Stimulated activated effector memory CD8-positive, alpha-beta T cell treated with anti-CD3 and anti-CD28 coated beads, Interleukin-12 subunit alpha, Interleukin-12 subunit beta, amount 100 ng/mL, for 72 hours (primary cell): ENCODE measurements around the gene HIF3A.
"Not testable (repeated sequence)": the region's sequence is repeated elsewhere in the genome, so short reads cannot be mapped to it uniquely, and the experiment has no call there.

Experiments used
- ATAC-seq: fragments of 150-1000 bp; cut with Tn5 transposase; 2 replicates; pipeline ENCODE4 v1.10.0; 2021
- DNase-seq, 2 donors: peaks; one replicate each; pipeline ENCODE4 v3.0.0; 2021 to 2022; ENCODE audit warnings: low spot score in 2 of 2
- H3K27ac Mint-ChIP-seq: one replicate; pipeline ENCODE4 v1.8.0; 2022; ENCODE audit warnings: mild to moderate bottlenecking, mixed read lengths
- H3K36me3 Mint-ChIP-seq: one replicate; pipeline ENCODE4 v1.8.0; 2022; ENCODE audit warnings: mild to moderate bottlenecking, mixed read lengths
- H3K4me1 Mint-ChIP-seq: one replicate; pipeline ENCODE4 v1.8.0; 2022; ENCODE audit warnings: mixed read lengths
- H3K4me3 Mint-ChIP-seq: one replicate; pipeline ENCODE4 v1.8.0; 2022; ENCODE audit warnings: mild to moderate bottlenecking, mixed read lengths
- H3K9me3 Mint-ChIP-seq: one replicate; pipeline ENCODE4 v1.8.0; 2022; ENCODE audit warnings: mixed read lengths

The HIF3A gene

GRCh38 chr19:46296722-46297461 lies at the start of gene HIF3A:
TSS of gene HIF3A (plus strand) at chr19:46297042. CDS start at chr19:46297077, 35 bp downstream.
- no peaks in the 10 kb centered on the region for H3K4me1 Mint-ChIP-seq
- no peaks in the 10 kb centered on the region for H3K36me3 Mint-ChIP-seq
- H3K27ac Mint-ChIP-seq = no peak within 1 kb of the TSS
- DNase-seq (no peak), ATAC-seq (no peak)
- no peak within 1 kb of the TSS for H3K4me3 Mint-ChIP-seq
- H3K9me3 Mint-ChIP-seq = no peaks in the 10 kb centered on the region

- Mint-ChIP-seq H3K4me3 (no peak overlapping the region), H3K9me3 (no peaks in the 10 kb centered on the region), H3K4me1 (no peaks in the 10 kb centered on the region), H3K27ac (no peak overlapping the region), H3K36me3 (no peaks in the 10 kb centered on the region)
- no peak for ATAC-seq
- no peak for DNase-seq
Measured at GRCh38 chr19:46250076-46250735, 46.6 kb upstream of the HIF3A start.

- ATAC-seq = no peak
- H3K4me3 Mint-ChIP-seq = no peak overlapping the region
- no peaks in the 10 kb centered on the region for H3K4me1 Mint-ChIP-seq
- no peak for DNase-seq
- H3K36me3 Mint-ChIP-seq = no peaks in the 10 kb centered on the region
- no peak overlapping the region for H3K27ac Mint-ChIP-seq
- no peaks in the 10 kb centered on the region for H3K9me3 Mint-ChIP-seq
Measured at GRCh38 chr19:46251416-46251815, 45.4 kb upstream of the HIF3A start.

GRCh38 chr19:46254776-46255175 lies 42.1 kb upstream of the HIF3A start:
- H3K27ac Mint-ChIP-seq = no peak overlapping the region
- H3K36me3 Mint-ChIP-seq = no peaks in the 10 kb centered on the region
- no peak for ATAC-seq
- no peak for DNase-seq
- no peaks in the 10 kb centered on the region for H3K9me3 Mint-ChIP-seq
- H3K4me3 Mint-ChIP-seq = no peak overlapping the region
- no peaks in the 10 kb centered on the region for H3K4me1 Mint-ChIP-seq

- H3K4me3 Mint-ChIP-seq = no peak overlapping the region
- DNase-seq (no peak), ATAC-seq (no peak)
- H3K27ac Mint-ChIP-seq = no peak overlapping the region
- H3K36me3 Mint-ChIP-seq = no peaks in the 10 kb centered on the region
- H3K9me3 Mint-ChIP-seq = no peaks in the 10 kb centered on the region
- no peaks in the 10 kb centered on the region for H3K4me1 Mint-ChIP-seq
Measured at GRCh38 chr19:46256855-46257254, 40.0 kb upstream of the HIF3A start.

- not testable (repeated sequence) for ATAC-seq, H3K36me3 Mint-ChIP-seq, DNase-seq, H3K4me3 Mint-ChIP-seq, H3K27ac Mint-ChIP-seq, H3K9me3 Mint-ChIP-seq
- H3K4me1 Mint-ChIP-seq = peaks cover 15% of the 10 kb centered on the region
Measured at GRCh38 chr19:46261501-46261900, 35.3 kb upstream of the HIF3A start.

- H3K4me3 Mint-ChIP-seq, H3K9me3 Mint-ChIP-seq, H3K36me3 Mint-ChIP-seq: not testable (repeated sequence)
- peak; percentile 49 to 85 for DNase-seq
- Mint-ChIP-seq H3K4me1 (peaks cover 15% of the 10 kb centered on the region), H3K27ac (peak overlapping the region; percentile 61)
- ATAC-seq = peak; percentile 98
Measured at GRCh38 chr19:46262684-46263296, 34.1 kb upstream of the HIF3A start.

- H3K36me3 Mint-ChIP-seq, H3K27ac Mint-ChIP-seq, ATAC-seq, DNase-seq, H3K4me3 Mint-ChIP-seq, H3K9me3 Mint-ChIP-seq: not testable (repeated sequence)
- peaks cover 26% of the 10 kb centered on the region for H3K4me1 Mint-ChIP-seq
Measured at GRCh38 chr19:46264801-46265200, 32.0 kb upstream of the HIF3A start.

GRCh38 chr19:46265217-46265828 lies 31.5 kb upstream of the HIF3A start:
- Mint-ChIP-seq H3K36me3 (peaks cover 9% of the 10 kb centered on the region), H3K4me3 (no peak overlapping the region), H3K27ac (no peak overlapping the region), H3K9me3 (no peaks in the 10 kb centered on the region), H3K4me1 (peaks cover 26% of the 10 kb centered on the region)
- ATAC-seq (peak; percentile 69), DNase-seq (peak; percentile 63 to 87)

- ATAC-seq (no peak), DNase-seq (no peak)
- Mint-ChIP-seq H3K27ac (no peak overlapping the region), H3K9me3 (no peaks in the 10 kb centered on the region), H3K4me3 (no peak overlapping the region), H3K4me1 (peaks cover 16% of the 10 kb centered on the region), H3K36me3 (no peaks in the 10 kb centered on the region)
Measured at GRCh38 chr19:46269101-46269500, 27.7 kb upstream of the HIF3A start.

- peaks cover 12% of the 10 kb centered on the region for H3K4me1 Mint-ChIP-seq
- no peak overlapping the region for H3K27ac Mint-ChIP-seq
- DNase-seq (no peak), ATAC-seq (no peak)
- no peaks in the 10 kb centered on the region for H3K36me3 Mint-ChIP-seq
- no peak overlapping the region for H3K4me3 Mint-ChIP-seq
- no peaks in the 10 kb centered on the region for H3K9me3 Mint-ChIP-seq
Measured at GRCh38 chr19:46270521-46271256, 26.2 kb upstream of the HIF3A start.

GRCh38 chr19:46271481-46272197 lies 25.2 kb upstream of the HIF3A start:
- Mint-ChIP-seq H3K9me3 (no peaks in the 10 kb centered on the region), H3K36me3 (no peaks in the 10 kb centered on the region), H3K4me3 (no peak overlapping the region), H3K27ac (no peak overlapping the region), H3K4me1 (peaks cover 12% of the 10 kb centered on the region)
- ATAC-seq (peak; percentile 77), DNase-seq (no peak)

GRCh38 chr19:46273931-46274330 lies 22.9 kb upstream of the HIF3A start:
- H3K9me3 Mint-ChIP-seq, ATAC-seq, H3K27ac Mint-ChIP-seq, DNase-seq, H3K4me1 Mint-ChIP-seq, H3K4me3 Mint-ChIP-seq, H3K36me3 Mint-ChIP-seq: not testable (repeated sequence)

GRCh38 chr19:46279177-46279576 lies 17.7 kb upstream of the HIF3A start:
- ATAC-seq (no peak), DNase-seq (no peak)
- H3K9me3 Mint-ChIP-seq = no peaks in the 10 kb centered on the region
- no peaks in the 10 kb centered on the region for H3K4me1 Mint-ChIP-seq
- H3K36me3 Mint-ChIP-seq = no peaks in the 10 kb centered on the region
- H3K27ac Mint-ChIP-seq = no peak overlapping the region
- H3K4me3 Mint-ChIP-seq = no peak overlapping the region
